A549 (cell line): ENCODE results near the gene NTM. TPM values are rescaled to one million over a fixed set of nuclear protein-coding genes. Genes with fewer than 3 reads are reported as not detected.

ENCODE experiments used
- ATAC-seq, 2 experiments: fragments of 200-7000 bp in 1 of 2; fragments of >200 bp in 1 of 2; cut with Nextera tagmentation in 1 of 2; cut with Tn5 transposase in 1 of 2; 3 replicates each; pipeline versions ENCODE4 v1.8.0 to v1.9.1; 2018 to 2020; ENCODE audit warnings: mild to moderate bottlenecking in 1 of 2, moderate library complexity in 1 of 2
- CTCF ChIA-PET: fragments of 300-600 bp; sonication (Branson Sonifier 250); formaldehyde crosslinking; extraction: SDS; loops from one replicate; lab custom pipeline; 2021; ENCODE audit warnings: antibody characterized with exemption, inconsistent platforms; lab: Yijun Ruan, JAX
- POLR2A ChIA-PET: fragments of 350-600 bp; formaldehyde crosslinking; extraction: SDS; loops from one replicate; lab custom pipeline; 2021; ENCODE audit warnings: antibody characterized with exemption, inconsistent platforms; lab: Yijun Ruan, JAX
- DNase-seq, 2 experiments: peaks; one replicate each; pipeline versions ENCODE4 v3.0.0 to v3.0.0-alpha.2; 2011 to 2016; ENCODE audit warnings: low read depth in 1 of 2, low spot score in 1 of 2
- FAIRE-seq: peaks from 2 replicates; lab custom pipeline; 2011; peaks lifted over from hg19 to GRCh38; lab: Jason Lieb, UNC
- H3K27ac ChIP-seq, 2 experiments: fragments of >200 bp; sonication (Bioruptor Twin); formaldehyde crosslinking; 3 replicates each; pipeline ENCODE4 v1.5.1; 2016 to 2017
- H3K4me1 ChIP-seq: fragments of >200 bp; sonication (Bioruptor Twin); formaldehyde crosslinking; 3 replicates; pipeline ENCODE4 v1.6.1; 2016
- H3K4me2 ChIP-seq: fragments of >200 bp; sonication (Bioruptor Twin); formaldehyde crosslinking; 3 replicates; pipeline ENCODE4 v1.6.1; 2016
- H3K4me3 ChIP-seq: fragments of >200 bp; sonication (Bioruptor Twin); formaldehyde crosslinking; 3 replicates; pipeline ENCODE4 v1.5.1; 2016
- H3K9me3 ChIP-seq: fragments of >200 bp; sonication (Bioruptor Twin); formaldehyde crosslinking; 3 replicates; pipeline ENCODE4 v1.6.1; 2016
- BHLHE40 ChIP-seq: IDR thresholded peaks from 2 replicates; pipeline ENCODE4 v1.6.1; 2012; ENCODE audit warnings: low read depth, low read length, inconsistent platforms
- CHD2 ChIP-seq: fragments of 150-350 bp; IDR thresholded peaks from 2 replicates; pipeline ENCODE4 v1.6.1; 2014; ENCODE audit warnings: low read length; ENCODE audit not compliant: partially characterized antibody
- CHD4 ChIP-seq: fragments of 200-600 bp; sonication (generic); IDR thresholded peaks from 2 replicates; pipeline ENCODE4 v1.6.1; 2016; ENCODE audit warnings: antibody characterized with exemption, mild to moderate bottlenecking, borderline replicate concordance
- EHF ChIP-seq: fragments of 250-450 bp; sonication (Bioruptor Pico); IDR thresholded peaks from 2 replicates; pipeline ENCODE4 v1.5.0; 2020; ENCODE audit warnings: mild to moderate bottlenecking
- EHMT2 ChIP-seq: fragments of 200-600 bp; sonication (generic); IDR thresholded peaks from 2 replicates; pipeline ENCODE4 v1.6.1; 2016; ENCODE audit warnings: antibody characterized with exemption, low read depth, mild to moderate bottlenecking, moderate library complexity
- FOSB ChIP-seq: fragments of 250-450 bp; sonication (Bioruptor Pico); IDR thresholded peaks from 2 replicates; pipeline ENCODE4 v1.5.0; 2020; ENCODE audit warnings: mild to moderate bottlenecking, moderate library complexity
- FOSL2 ChIP-seq, 2 experiments: fragments of 450-650 bp in 1 of 2; fragments of >200 bp in 1 of 2; sonication (Bioruptor Twin) in 1 of 2; formaldehyde crosslinking; IDR thresholded peaks; 2 replicates each; pipeline versions ENCODE4 v1.5.0 to v1.6.1; 2016 to 2020; ENCODE audit warnings: mild to moderate bottlenecking in 1 of 2, moderate library complexity in 1 of 2
- FOXS1 ChIP-seq: fragments of 250-450 bp; sonication (Bioruptor Pico); IDR thresholded peaks from 2 replicates; pipeline ENCODE4 v1.5.0; 2020; ENCODE audit warnings: mild to moderate bottlenecking, moderate library complexity
- GATA3 ChIP-seq: IDR thresholded peaks from 2 replicates; pipeline ENCODE4 v1.6.1; 2012; ENCODE audit warnings: borderline replicate concordance
- HDAC2 ChIP-seq: fragments of 200-600 bp; sonication (generic); IDR thresholded peaks from 2 replicates; pipeline ENCODE4 v1.6.1; 2016
- HOXA7 ChIP-seq: fragments of 250-450 bp; sonication (Bioruptor Pico); IDR thresholded peaks from 2 replicates; pipeline ENCODE4 v1.5.0; 2020; ENCODE audit warnings: mild to moderate bottlenecking, moderate library complexity
- JUN ChIP-seq, 2 experiments: fragments of >200 bp; sonication (Bioruptor Twin); formaldehyde crosslinking; IDR thresholded peaks; 2 replicates in 1 of 2; 3 replicates in 1 of 2; pipeline ENCODE4 v1.6.1; 2016 to 2017
- KDM1A ChIP-seq: fragments of 200-600 bp; sonication (generic); IDR thresholded peaks from 2 replicates; pipeline ENCODE4 v1.6.1; 2016; ENCODE audit warnings: low read depth, mild to moderate bottlenecking
- MAFK ChIP-seq: fragments of 450-650 bp; IDR thresholded peaks from 2 replicates; pipeline ENCODE4 v1.6.1; 2014; ENCODE audit not compliant: partially characterized antibody
- MAZ ChIP-seq: fragments of 150-350 bp; IDR thresholded peaks from 2 replicates; pipeline ENCODE4 v1.6.1; 2014; ENCODE audit warnings: antibody characterized with exemption, low read depth, low read length, borderline replicate concordance
- PHF8 ChIP-seq: fragments of 200-600 bp; sonication (generic); IDR thresholded peaks from 2 replicates; pipeline ENCODE4 v1.6.1; 2016; ENCODE audit warnings: low read depth, mild to moderate bottlenecking, antibody characterized with exemption, moderate library complexity, borderline replicate concordance
- POLR2AphosphoS2 ChIP-seq: conservative IDR thresholded peaks from 2 replicates; pipeline ENCODE4 v1.6.1; 2012; ENCODE audit warnings: low read length, improper control_type of control experiment, inconsistent platforms
- RAD21 ChIP-seq, 2 experiments: fragments of >200 bp in 1 of 2; sonication (Bioruptor Twin) in 1 of 2; formaldehyde crosslinking in 1 of 2; IDR thresholded peaks in 1 of 2; conservative IDR thresholded peaks in 1 of 2; 2 replicates in 1 of 2; 3 replicates in 1 of 2; pipeline ENCODE4 v1.6.1; 2012 to 2018; ENCODE audit warnings: inconsistent platforms in 1 of 2
- RCOR1 ChIP-seq: fragments of 150-350 bp; IDR thresholded peaks from 2 replicates; pipeline ENCODE4 v1.6.1; 2014; ENCODE audit warnings: antibody characterized with exemption, low read length, low read depth
- RNF2 ChIP-seq: fragments of 200-600 bp; sonication (generic); IDR thresholded peaks from 2 replicates; pipeline ENCODE4 v1.6.1; 2016; ENCODE audit warnings: low read depth, mild to moderate bottlenecking, antibody characterized with exemption, moderate library complexity, borderline replicate concordance
- SMC3 ChIP-seq: fragments of >200 bp; sonication (Bioruptor Twin); formaldehyde crosslinking; IDR thresholded peaks from 3 replicates; pipeline ENCODE4 v1.6.1; 2018; ENCODE audit warnings: inconsistent platforms
- SREBF2 ChIP-seq: fragments of 450-650 bp; IDR thresholded peaks from 2 replicates; pipeline ENCODE4 v1.6.1; 2014; ENCODE audit warnings: mild to moderate bottlenecking, moderate library complexity
- TP53 ChIP-seq: fragments of 250-450 bp; sonication (Bioruptor Pico); IDR thresholded peaks from 2 replicates; pipeline ENCODE4 v1.5.0; 2021; ENCODE audit warnings: mild to moderate bottlenecking, moderate library complexity
- ZNF302 ChIP-seq: fragments of 250-450 bp; sonication (Bioruptor Pico); IDR thresholded peaks from 2 replicates; pipeline ENCODE4 v1.9.0; 2021; ENCODE audit warnings: inconsistent platforms, mild to moderate bottlenecking, moderate library complexity
- ZSCAN20 ChIP-seq: fragments of 250-450 bp; sonication (Bioruptor Pico); IDR thresholded peaks from 2 replicates; pipeline ENCODE4 v1.8.0; 2022; ENCODE audit warnings: mild to moderate bottlenecking, moderate library complexity
- WGBS: methylation state at CpG from one replicate; pipeline ENCODE4 v1.1.6; 2017; ENCODE audit errors: missing lambda C conversion rate; 5-methylcytosine and 5-hydroxymethylcytosine counted together
- polyA plus RNA-seq, 4 experiments: library from polyadenylated mRNA; depleted of rRNA in 3 of 4; stranded (reverse); fragments of >200 nt; fragmentation: RNase III in 1 of 4; extraction: RNeasy Plus Mini Kit Qiagen cat#74134 plus additional on column Dnase treatment in 1 of 4; gene quantifications; 2 replicates in 3 of 4; 3 replicates in 1 of 4; pipeline ENCODE4 v1.2.3, GENCODE V29; 2011 to 2017
- TF ChIP-seq, protein P1 (sequence below): fragments of 200-600 bp; sonication (generic); IDR thresholded peaks from 2 replicates; pipeline ENCODE4 v1.6.1; 2016; ENCODE audit warnings: antibody characterized with exemption, mild to moderate bottlenecking, moderate library complexity
- TF ChIP-seq, protein P2 (sequence below): fragments of >200 bp; sonication (Bioruptor Twin); formaldehyde crosslinking; IDR thresholded peaks from 3 replicates; pipeline ENCODE4 v1.6.1; 2016

The NTM gene
- polyA plus RNA-seq, 2 of the 4 experiments (the other 2 are of a cell fraction) = not detected

DNA sequence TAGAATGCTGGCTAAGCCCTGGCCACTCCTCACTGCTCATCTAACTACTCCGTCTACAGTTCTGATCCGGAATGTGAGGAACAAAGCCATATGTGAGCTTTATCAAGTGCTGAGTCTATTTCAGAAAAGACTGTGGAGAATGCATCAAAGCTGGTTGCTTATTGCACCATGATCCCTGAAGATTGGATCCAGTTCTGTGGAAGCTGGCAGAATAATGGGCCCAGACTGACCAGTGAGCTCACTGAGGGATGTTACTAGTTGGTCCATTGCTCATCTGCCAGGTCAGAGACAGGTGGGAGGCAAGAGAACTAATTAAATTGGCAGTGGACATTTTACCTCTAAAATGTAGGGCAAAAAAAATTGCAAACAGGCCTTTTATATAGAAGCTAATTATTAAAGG, 681.3 kb downstream of the NTM start:
- CTCF ChIA-PET = no interaction called here
- WGBS = 10% methylated on average over 2 of the region's 2 CpGs
- FAIRE-seq = no peak
- no peak overlapping the region for H3K27ac ChIP-seq
- no peaks in the 10 kb centered on the region for H3K4me1 ChIP-seq
- ATAC-seq = no peak
- H3K4me3 ChIP-seq = no peak overlapping the region
- H3K9me3 ChIP-seq = no peaks in the 10 kb centered on the region
- POLR2A ChIA-PET = no interaction called here
- H3K4me2 ChIP-seq = no peak overlapping the region
- DNase-seq = no peak
- TF ChIP-seq HDAC2 (no peak), POLR2AphosphoS2 (no peak), FOSL2 (IDR thresholded peaks at IDR 0.05) (no peak), FOSL2 (CRISPR knock-in tag; IDR thresholded peaks at IDR 0.05) (no peak), SREBF2 (no peak), ZNF302 (CRISPR knock-in tag) (no peak), ZSCAN20 (CRISPR knock-in tag) (no peak), MAFK (no peak), SMC3 (no peak), CHD2 (no peak), RNF2 (no peak), FOSB (no peak), CHD4 (no peak), TP53 (CRISPR knock-in tag) (no peak), GATA3 (no peak), EHF (CRISPR knock-in tag) (no peak)
- TF ChIP-seq, protein P1, sequence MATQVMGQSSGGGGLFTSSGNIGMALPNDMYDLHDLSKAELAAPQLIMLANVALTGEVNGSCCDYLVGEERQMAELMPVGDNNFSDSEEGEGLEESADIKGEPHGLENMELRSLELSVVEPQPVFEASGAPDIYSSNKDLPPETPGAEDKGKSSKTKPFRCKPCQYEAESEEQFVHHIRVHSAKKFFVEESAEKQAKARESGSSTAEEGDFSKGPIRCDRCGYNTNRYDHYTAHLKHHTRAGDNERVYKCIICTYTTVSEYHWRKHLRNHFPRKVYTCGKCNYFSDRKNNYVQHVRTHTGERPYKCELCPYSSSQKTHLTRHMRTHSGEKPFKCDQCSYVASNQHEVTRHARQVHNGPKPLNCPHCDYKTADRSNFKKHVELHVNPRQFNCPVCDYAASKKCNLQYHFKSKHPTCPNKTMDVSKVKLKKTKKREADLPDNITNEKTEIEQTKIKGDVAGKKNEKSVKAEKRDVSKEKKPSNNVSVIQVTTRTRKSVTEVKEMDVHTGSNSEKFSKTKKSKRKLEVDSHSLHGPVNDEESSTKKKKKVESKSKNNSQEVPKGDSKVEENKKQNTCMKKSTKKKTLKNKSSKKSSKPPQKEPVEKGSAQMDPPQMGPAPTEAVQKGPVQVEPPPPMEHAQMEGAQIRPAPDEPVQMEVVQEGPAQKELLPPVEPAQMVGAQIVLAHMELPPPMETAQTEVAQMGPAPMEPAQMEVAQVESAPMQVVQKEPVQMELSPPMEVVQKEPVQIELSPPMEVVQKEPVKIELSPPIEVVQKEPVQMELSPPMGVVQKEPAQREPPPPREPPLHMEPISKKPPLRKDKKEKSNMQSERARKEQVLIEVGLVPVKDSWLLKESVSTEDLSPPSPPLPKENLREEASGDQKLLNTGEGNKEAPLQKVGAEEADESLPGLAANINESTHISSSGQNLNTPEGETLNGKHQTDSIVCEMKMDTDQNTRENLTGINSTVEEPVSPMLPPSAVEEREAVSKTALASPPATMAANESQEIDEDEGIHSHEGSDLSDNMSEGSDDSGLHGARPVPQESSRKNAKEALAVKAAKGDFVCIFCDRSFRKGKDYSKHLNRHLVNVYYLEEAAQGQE = no peak

DNA sequence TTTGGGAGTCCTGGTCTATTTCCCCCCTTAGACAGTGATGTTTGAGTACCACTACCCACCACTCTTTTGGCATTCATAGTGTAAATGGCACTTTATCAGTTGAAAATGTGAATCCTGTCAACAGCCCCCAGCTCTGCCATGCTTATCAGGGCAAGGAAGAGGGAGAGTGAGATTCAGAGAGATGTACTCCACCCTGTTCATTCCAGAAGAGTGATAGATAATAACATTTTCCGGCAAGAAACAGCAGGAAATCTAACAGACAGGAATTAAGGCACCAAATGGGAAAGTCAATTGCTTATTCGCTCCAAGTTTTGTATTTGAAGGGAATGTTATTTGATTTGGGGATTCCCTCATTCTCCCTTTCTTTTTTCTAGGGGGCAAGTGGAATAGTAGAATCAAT, 681.9 kb downstream of the NTM start:
- TF ChIP-seq, protein P2, sequence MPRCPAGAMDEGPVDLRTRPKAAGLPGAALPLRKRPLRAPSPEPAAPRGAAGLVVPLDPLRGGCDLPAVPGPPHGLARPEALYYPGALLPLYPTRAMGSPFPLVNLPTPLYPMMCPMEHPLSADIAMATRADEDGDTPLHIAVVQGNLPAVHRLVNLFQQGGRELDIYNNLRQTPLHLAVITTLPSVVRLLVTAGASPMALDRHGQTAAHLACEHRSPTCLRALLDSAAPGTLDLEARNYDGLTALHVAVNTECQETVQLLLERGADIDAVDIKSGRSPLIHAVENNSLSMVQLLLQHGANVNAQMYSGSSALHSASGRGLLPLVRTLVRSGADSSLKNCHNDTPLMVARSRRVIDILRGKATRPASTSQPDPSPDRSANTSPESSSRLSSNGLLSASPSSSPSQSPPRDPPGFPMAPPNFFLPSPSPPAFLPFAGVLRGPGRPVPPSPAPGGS = no peak
- no peak for TF ChIP-seq KDM1A
- TF ChIP-seq RNF2 = no peak
- no peak for TF ChIP-seq HOXA7 (CRISPR knock-in tag)
- TF ChIP-seq MAFK = no peak
- no peak for TF ChIP-seq MAZ
- TF ChIP-seq RAD21 (conservative IDR thresholded peaks at IDR 0.05 in 1 of 2, IDR thresholded peaks at IDR 0.05 in 1 of 2) = no peak
- TF ChIP-seq JUN (IDR thresholded peaks at IDR 0.05) = no peak
- TF ChIP-seq EHMT2 = no peak
- no peak for TF ChIP-seq BHLHE40
- no peak for TF ChIP-seq FOXS1
- TF ChIP-seq PHF8 = no peak
- TF ChIP-seq RCOR1 = no peak
- ChIA-PET POLR2A (no interaction called here), CTCF (no interaction called here)
- no peak for ATAC-seq
- no peak overlapping the region for H3K4me2 ChIP-seq
- WGBS = 3% methylated on average over 2 of the region's 2 CpGs
- no peak for DNase-seq
- H3K4me3 ChIP-seq = no peak overlapping the region
- H3K4me1 ChIP-seq = no peaks in the 10 kb centered on the region
- no peak overlapping the region for H3K27ac ChIP-seq
- no peak for FAIRE-seq
- no peaks in the 10 kb centered on the region for H3K9me3 ChIP-seq
